Measurements from ENCODE around the gene VPREB1.
"Not testable (repeated sequence)": the region's sequence is repeated elsewhere in the genome, so short reads cannot be mapped to it uniquely, and the experiment has no call there.

VPREB1 gene

GRCh38 chr22:22203048-22203971 lies 41.3 kb upstream of the VPREB1 start:
- no peaks in the 10 kb centered on the region for H3K9me3 ChIP-seq (ENCODE audit: control insufficient read depth, insufficient read depth, low read length)
- H3K27me3 ChIP-seq (ENCODE audit: control insufficient read depth, insufficient read depth, low read length) = peaks cover 99% of the 10 kb centered on the region
- H3K4me3 ChIP-seq (ENCODE audit: low read depth, low read length) = no peak overlapping the region
- H3K36me3 ChIP-seq (ENCODE audit: control insufficient read depth, insufficient read depth, low read length) = no peaks in the 10 kb centered on the region
- H3K9ac ChIP-seq (ENCODE audit: low read depth, low read length) = no peak overlapping the region
- no peaks in the 10 kb centered on the region for H3K4me1 ChIP-seq (ENCODE audit: control insufficient read depth, insufficient read depth, low read length)

- Histone ChIP-seq H3K4me1 (ENCODE audit: control insufficient read depth, insufficient read depth, low read length) (no peaks in the 10 kb centered on the region), H3K27me3 (ENCODE audit: control insufficient read depth, insufficient read depth, low read length) (peaks cover 96% of the 10 kb centered on the region), H3K36me3 (ENCODE audit: control insufficient read depth, insufficient read depth, low read length) (no peaks in the 10 kb centered on the region), H3K9ac (ENCODE audit: low read depth, low read length) (no peak overlapping the region), H3K9me3 (ENCODE audit: control insufficient read depth, insufficient read depth, low read length) (no peaks in the 10 kb centered on the region), H3K4me3 (ENCODE audit: low read depth, low read length) (no peak overlapping the region)
These were observed 36.6 kb upstream of the VPREB1 start for GRCh38 chr22:22207845-22208564.

- no peaks in the 10 kb centered on the region for H3K36me3 ChIP-seq (ENCODE audit: control insufficient read depth, insufficient read depth, low read length)
- H3K4me3 ChIP-seq (ENCODE audit: low read depth, low read length) = no peak overlapping the region
- no peak overlapping the region for H3K9ac ChIP-seq (ENCODE audit: low read depth, low read length)
- H3K27me3 ChIP-seq (ENCODE audit: control insufficient read depth, insufficient read depth, low read length) = peaks cover 96% of the 10 kb centered on the region
- H3K4me1 ChIP-seq (ENCODE audit: control insufficient read depth, insufficient read depth, low read length) = no peaks in the 10 kb centered on the region
- H3K9me3 ChIP-seq (ENCODE audit: control insufficient read depth, insufficient read depth, low read length) = no peaks in the 10 kb centered on the region
These were observed 35.9 kb upstream of the VPREB1 start for GRCh38 chr22:22208652-22209051.

GRCh38 chr22:22209080-22209640 lies 35.4 kb upstream of the VPREB1 start:
- H3K9me3 ChIP-seq (ENCODE audit: control insufficient read depth, insufficient read depth, low read length); H3K4me1 ChIP-seq (ENCODE audit: control insufficient read depth, insufficient read depth, low read length); H3K36me3 ChIP-seq (ENCODE audit: control insufficient read depth, insufficient read depth, low read length); H3K9ac ChIP-seq (ENCODE audit: low read depth, low read length); H3K4me3 ChIP-seq (ENCODE audit: low read depth, low read length): not testable (repeated sequence)
- H3K27me3 ChIP-seq (ENCODE audit: control insufficient read depth, insufficient read depth, low read length) = peaks cover 97% of the 10 kb centered on the region

GRCh38 chr22:22210375-22210774 lies 34.2 kb upstream of the VPREB1 start:
- Histone ChIP-seq H3K4me3 (ENCODE audit: low read depth, low read length) (no peak overlapping the region), H3K9me3 (ENCODE audit: control insufficient read depth, insufficient read depth, low read length) (no peaks in the 10 kb centered on the region), H3K36me3 (ENCODE audit: control insufficient read depth, insufficient read depth, low read length) (no peaks in the 10 kb centered on the region), H3K4me1 (ENCODE audit: control insufficient read depth, insufficient read depth, low read length) (no peaks in the 10 kb centered on the region), H3K9ac (ENCODE audit: low read depth, low read length) (no peak overlapping the region), H3K27me3 (ENCODE audit: control insufficient read depth, insufficient read depth, low read length) (peaks cover 97% of the 10 kb centered on the region)

GRCh38 chr22:22210889-22211833 lies 33.4 kb upstream of the VPREB1 start:
- H3K9me3 ChIP-seq (ENCODE audit: control insufficient read depth, insufficient read depth, low read length) = no peaks in the 10 kb centered on the region
- no peak overlapping the region for H3K4me3 ChIP-seq (ENCODE audit: low read depth, low read length)
- H3K9ac ChIP-seq (ENCODE audit: low read depth, low read length) = no peak overlapping the region
- H3K36me3 ChIP-seq (ENCODE audit: control insufficient read depth, insufficient read depth, low read length) = no peaks in the 10 kb centered on the region
- peaks cover 97% of the 10 kb centered on the region for H3K27me3 ChIP-seq (ENCODE audit: control insufficient read depth, insufficient read depth, low read length)
- no peaks in the 10 kb centered on the region for H3K4me1 ChIP-seq (ENCODE audit: control insufficient read depth, insufficient read depth, low read length)

- H3K36me3 ChIP-seq (ENCODE audit: control insufficient read depth, insufficient read depth, low read length) = no peaks in the 10 kb centered on the region
- H3K27me3 ChIP-seq (ENCODE audit: control insufficient read depth, insufficient read depth, low read length) = peaks cover 97% of the 10 kb centered on the region
- H3K9me3 ChIP-seq (ENCODE audit: control insufficient read depth, insufficient read depth, low read length) = no peaks in the 10 kb centered on the region
- H3K4me1 ChIP-seq (ENCODE audit: control insufficient read depth, insufficient read depth, low read length) = no peaks in the 10 kb centered on the region
- H3K9ac ChIP-seq (ENCODE audit: low read depth, low read length) = no peak overlapping the region
- H3K4me3 ChIP-seq (ENCODE audit: low read depth, low read length) = no peak overlapping the region
These were observed 31.4 kb upstream of the VPREB1 start for GRCh38 chr22:22213231-22213630.

- peaks cover 99% of the 10 kb centered on the region for H3K27me3 ChIP-seq (ENCODE audit: control insufficient read depth, insufficient read depth, low read length)
- H3K9me3 ChIP-seq (ENCODE audit: control insufficient read depth, insufficient read depth, low read length) = no peaks in the 10 kb centered on the region
- no peaks in the 10 kb centered on the region for H3K4me1 ChIP-seq (ENCODE audit: control insufficient read depth, insufficient read depth, low read length)
- H3K9ac ChIP-seq (ENCODE audit: low read depth, low read length) = no peak overlapping the region
- no peak overlapping the region for H3K4me3 ChIP-seq (ENCODE audit: low read depth, low read length)
- H3K36me3 ChIP-seq (ENCODE audit: control insufficient read depth, insufficient read depth, low read length) = no peaks in the 10 kb centered on the region
These were observed 29.7 kb upstream of the VPREB1 start for GRCh38 chr22:22214819-22215329.

- Histone ChIP-seq H3K4me1 (ENCODE audit: control insufficient read depth, insufficient read depth, low read length) (no peaks in the 10 kb centered on the region), H3K27me3 (ENCODE audit: control insufficient read depth, insufficient read depth, low read length) (peaks cover 97% of the 10 kb centered on the region), H3K9ac (ENCODE audit: low read depth, low read length) (no peak overlapping the region), H3K9me3 (ENCODE audit: control insufficient read depth, insufficient read depth, low read length) (no peaks in the 10 kb centered on the region), H3K36me3 (ENCODE audit: control insufficient read depth, insufficient read depth, low read length) (no peaks in the 10 kb centered on the region), H3K4me3 (ENCODE audit: low read depth, low read length) (no peak overlapping the region)
These were observed 28.7 kb upstream of the VPREB1 start for GRCh38 chr22:22215659-22216449.

GRCh38 chr22:22216450-22216959 lies 28.1 kb upstream of the VPREB1 start:
- Histone ChIP-seq H3K9ac (ENCODE audit: low read depth, low read length) (no peak overlapping the region), H3K9me3 (ENCODE audit: control insufficient read depth, insufficient read depth, low read length) (no peaks in the 10 kb centered on the region), H3K4me1 (ENCODE audit: control insufficient read depth, insufficient read depth, low read length) (no peaks in the 10 kb centered on the region), H3K4me3 (ENCODE audit: low read depth, low read length) (no peak overlapping the region), H3K27me3 (ENCODE audit: control insufficient read depth, insufficient read depth, low read length) (peaks cover 91% of the 10 kb centered on the region), H3K36me3 (ENCODE audit: control insufficient read depth, insufficient read depth, low read length) (no peaks in the 10 kb centered on the region)

Measured in iPS-15b (cell line).